HG02870 (cell line): Measurements from ENCODE around the gene XPC.
"Not testable (repeated sequence)": the region's sequence is repeated elsewhere in the genome, so short reads cannot be mapped to it uniquely, and the experiment has no call there.

Source experiments
- ATAC-seq: cut with Tn5 transposase; IDR thresholded peaks from one replicate; pipeline ENCODE4 v1.9.1; 2021; ENCODE audit warnings: mild to moderate bottlenecking, moderate library complexity; ENCODE audit not compliant: unreplicated experiment

The XPC gene

GRCh38 chr3:14121859-14122258 is 56.5 kb downstream of the XPC start:
- ATAC-seq, result no peak

- not testable (repeated sequence) for ATAC-seq
These were observed 57.4 kb downstream of the XPC start for GRCh38 chr3:14120921-14121448.

- ATAC-seq, result no peak
These were observed 58.1 kb downstream of the XPC start for GRCh38 chr3:14120111-14120920.

- ATAC-seq, result no peak
These were observed 58.8 kb downstream of the XPC start for GRCh38 chr3:14119651-14120050.

- no peak for ATAC-seq
These were observed 59.7 kb downstream of the XPC start for GRCh38 chr3:14118400-14119381.

- no peak for ATAC-seq
These were observed 60.7 kb downstream of the XPC start for GRCh38 chr3:14117468-14118399.

- no peak for ATAC-seq
These were observed 64.3 kb downstream of the XPC start for GRCh38 chr3:14113965-14114635.

- ATAC-seq, result no peak
These were observed 67.7 kb downstream of the XPC start for GRCh38 chr3:14110699-14111098.

- not testable (repeated sequence) for ATAC-seq
These were observed 68.6 kb downstream of the XPC start for GRCh38 chr3:14109821-14110220.

- ATAC-seq, result no peak
These were observed 80.6 kb downstream of the XPC start for GRCh38 chr3:14097616-14098391.

- ATAC-seq, result no peak
These were observed 81.7 kb downstream of the XPC start for GRCh38 chr3:14096742-14097141.
